ENCODE results near the gene KDM4C.
"Not testable (repeated sequence)": the region's sequence is repeated elsewhere in the genome, so short reads cannot be mapped to it uniquely, and the experiment has no call there.

Gene KDM4C

DNA sequence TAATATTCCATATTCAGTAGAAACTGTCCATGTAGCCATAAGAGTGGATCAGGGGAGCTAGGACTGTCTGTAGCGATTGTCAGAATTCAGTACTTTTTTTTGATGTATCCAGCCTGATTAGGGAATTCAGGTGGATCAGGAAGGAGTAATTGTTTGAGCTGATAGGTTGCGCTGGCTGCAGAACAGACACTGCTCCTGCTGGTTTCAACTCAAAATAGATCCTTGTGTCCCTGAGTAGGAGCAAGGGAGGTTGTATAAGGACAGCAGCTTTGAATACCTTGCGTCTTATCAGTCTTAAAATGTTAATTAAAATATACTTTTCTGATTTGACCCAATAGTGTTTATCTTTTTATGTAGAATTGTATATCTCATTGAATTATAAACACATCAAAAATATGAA is 229.6 kb downstream of the KDM4C start:
- no peak for DNase-seq

DNA sequence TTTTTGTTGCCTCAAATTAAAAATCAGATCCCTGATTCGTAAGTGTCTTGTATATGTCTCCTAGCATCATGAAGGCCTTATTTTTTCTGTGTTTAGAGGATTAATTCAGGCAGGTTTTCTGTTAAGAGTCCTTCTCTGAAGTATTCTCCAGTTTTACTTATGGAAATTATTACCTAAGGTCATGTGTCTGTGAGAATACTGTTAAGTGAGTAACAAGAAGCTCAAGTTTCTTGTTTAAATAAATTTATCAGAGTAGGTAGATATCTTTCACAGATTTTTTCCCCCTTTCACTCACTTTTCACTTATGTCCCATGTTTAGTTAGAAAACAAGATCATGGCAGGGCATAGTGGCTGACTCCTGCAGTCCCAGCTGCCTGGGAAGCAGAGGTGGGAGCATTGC is 233.6 kb downstream of the KDM4C start:
- no peak for DNase-seq

DNA sequence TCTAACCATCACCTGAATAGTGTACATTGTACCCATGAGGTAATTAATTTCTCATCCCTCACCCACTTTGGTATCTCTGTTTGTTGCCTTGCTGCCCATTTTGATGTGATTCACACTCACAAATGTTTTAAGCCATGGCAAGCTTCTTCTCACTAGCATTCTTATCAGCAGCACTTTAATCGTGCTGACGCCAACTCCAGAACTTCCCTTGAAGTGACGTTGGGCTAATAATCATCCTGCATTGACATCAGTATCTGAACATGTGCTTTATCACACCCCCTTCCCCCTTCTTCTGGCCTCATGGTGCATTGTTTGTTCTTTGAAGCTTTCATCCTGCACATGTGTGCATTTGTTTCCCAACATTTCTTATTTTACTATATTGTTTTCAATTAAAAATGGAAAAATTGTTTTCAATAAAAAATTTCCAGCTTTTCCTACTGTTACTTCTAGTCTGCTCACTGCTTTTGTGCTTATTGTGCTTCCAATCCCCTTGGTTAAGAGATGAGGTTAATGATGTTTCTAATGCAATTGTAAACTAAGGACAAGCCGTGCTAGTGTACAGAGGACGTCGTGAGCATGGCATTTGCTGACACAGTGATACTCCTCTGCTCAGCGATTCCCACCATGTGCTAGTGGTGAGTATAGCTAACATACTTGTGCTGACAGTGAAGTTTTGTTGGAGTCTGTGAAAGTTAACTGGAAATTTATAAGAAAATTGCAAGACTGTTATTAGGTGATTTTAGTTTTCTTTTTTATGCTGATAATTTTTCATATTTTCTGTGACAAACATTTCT is 238.5 kb downstream of the KDM4C start:
- no peak for DNase-seq

DNA sequence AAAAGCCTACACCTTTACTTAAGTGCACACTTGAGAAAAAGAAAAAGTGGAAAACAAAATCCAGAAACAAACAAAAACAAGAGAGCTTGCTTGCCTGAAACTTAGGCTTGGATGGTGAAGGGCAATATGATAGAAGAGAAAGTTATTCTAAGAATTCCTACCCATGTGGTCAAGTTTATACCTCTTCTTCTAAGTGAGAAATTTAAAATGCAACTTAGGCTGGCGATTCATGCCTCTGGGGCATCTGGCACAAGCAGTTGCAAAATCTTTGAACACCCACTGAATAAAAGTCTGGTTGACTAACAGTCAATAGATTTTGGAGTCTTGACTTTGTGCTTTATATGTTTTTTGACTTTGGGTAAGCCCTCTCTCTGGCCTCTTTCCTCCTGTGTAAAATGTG is 239.6 kb downstream of the KDM4C start:
- no peak for DNase-seq

DNA sequence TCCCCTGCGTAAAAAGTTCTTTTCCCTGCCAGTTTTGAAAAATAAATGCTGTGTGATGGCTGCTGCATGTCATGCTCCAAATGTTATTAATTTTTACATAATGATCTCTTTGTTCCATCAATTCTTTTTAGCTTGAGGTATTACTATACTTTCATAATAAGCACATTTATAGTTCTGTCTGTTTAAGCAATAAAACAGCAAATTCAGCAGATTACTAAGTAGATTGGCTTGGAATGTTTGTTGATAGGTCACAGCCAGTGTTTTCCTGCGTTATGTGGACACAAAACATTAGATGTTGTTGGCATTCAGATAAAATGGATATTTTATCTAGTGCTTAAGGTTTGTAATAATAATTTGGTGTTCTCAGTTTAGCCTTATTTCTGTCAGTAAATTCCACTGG is 242.0 kb downstream of the KDM4C start:
- DNase-seq: no peak

DNA sequence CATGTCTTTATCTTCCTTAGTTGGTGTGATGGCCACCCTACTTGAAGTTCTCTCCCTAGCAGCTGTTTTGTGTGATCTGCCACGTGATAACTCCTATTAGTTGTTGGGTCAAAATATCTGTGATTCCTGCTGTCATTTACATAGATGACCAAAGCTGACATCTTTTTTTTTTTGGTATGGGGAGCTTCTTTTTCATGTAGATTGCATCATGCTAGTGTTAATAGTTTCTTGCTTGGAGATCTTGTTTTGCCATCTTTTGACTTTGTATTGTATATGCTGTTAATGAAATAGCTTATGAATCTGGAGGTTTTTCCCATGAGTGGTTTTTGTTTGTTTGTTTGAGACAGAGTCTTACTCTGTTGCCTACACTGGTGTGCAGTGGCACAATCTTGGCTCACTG is 243.8 kb downstream of the KDM4C start:
- DNase-seq: no peak

DNA sequence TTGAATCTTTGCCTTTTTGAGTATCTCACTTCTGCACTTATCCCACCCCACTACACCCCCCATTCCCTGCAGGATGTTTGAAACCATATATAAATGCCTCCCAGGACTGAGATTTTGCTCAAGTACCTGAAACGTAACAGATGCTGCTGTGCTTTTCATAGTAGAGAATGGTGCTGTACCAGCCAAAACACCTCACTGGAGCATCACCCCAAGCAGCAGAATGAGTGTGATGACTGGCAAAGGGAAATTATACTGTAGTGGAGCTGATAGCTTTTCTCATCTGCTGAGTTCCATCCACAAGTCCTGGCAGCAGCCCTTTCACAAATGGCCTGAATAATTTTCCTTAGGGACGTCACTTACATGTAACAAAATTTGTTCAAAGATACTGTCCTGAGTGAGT is 246.1 kb downstream of the KDM4C start:
- no peak for DNase-seq

DNA sequence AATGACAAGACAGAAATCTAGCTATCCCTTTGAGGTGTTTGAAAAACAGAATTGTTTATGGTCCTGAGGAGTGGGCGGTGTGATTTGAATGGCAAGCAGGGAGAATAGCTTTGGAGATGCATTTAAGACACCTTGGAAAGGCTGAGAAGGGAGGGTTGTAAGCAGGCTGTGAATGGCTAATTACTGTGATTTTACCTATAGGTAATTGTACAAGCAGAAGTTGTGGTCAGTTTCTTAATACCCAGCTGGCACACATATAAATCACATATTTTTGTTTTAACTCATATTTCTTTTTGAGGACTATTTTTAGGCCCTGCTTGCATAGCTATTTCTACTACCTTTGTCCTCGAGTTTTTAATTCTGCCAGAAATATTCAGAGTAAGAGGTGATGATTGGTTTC is 248.6 kb downstream of the KDM4C start:
- no peak for DNase-seq

DNA sequence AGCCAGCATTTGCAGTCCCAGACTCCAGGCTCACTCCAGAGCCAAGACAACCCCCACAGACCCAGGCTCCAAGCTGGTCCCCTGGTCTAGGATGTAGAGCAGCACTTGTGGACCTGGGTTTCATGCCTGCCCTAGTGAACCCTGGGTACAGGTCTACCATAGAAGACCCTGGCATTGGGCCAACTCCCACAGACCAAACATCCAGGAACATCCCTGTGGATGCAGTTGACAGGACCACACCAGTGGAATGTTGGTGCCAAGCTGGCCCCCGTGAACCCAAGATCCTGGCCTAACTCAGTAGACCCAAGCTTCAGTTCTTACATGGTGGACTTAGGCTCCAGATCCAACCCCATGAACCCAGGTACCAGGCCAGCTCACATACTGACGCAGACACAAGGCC is 250.6 kb downstream of the KDM4C start:
- no peak for DNase-seq

DNA sequence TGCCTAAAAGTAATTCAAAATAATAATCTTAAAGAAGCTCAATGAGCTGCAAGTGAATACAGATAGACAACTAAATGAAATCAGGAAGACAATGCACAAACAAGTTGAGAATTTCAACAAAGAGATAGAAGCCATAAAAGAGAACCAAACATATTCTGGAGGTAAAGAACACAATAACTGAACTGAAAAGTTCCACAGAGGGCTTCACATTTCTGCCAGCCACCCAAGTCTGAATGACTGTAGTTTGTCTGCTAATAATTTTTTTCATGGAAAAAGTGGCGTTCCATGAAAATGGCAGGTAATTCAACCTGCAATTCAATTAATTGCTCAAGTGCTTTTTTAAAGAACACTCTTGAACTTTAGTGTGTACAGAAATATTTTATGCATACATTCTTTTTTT is 251.3 kb downstream of the KDM4C start:
- DNase-seq: no peak

DNA sequence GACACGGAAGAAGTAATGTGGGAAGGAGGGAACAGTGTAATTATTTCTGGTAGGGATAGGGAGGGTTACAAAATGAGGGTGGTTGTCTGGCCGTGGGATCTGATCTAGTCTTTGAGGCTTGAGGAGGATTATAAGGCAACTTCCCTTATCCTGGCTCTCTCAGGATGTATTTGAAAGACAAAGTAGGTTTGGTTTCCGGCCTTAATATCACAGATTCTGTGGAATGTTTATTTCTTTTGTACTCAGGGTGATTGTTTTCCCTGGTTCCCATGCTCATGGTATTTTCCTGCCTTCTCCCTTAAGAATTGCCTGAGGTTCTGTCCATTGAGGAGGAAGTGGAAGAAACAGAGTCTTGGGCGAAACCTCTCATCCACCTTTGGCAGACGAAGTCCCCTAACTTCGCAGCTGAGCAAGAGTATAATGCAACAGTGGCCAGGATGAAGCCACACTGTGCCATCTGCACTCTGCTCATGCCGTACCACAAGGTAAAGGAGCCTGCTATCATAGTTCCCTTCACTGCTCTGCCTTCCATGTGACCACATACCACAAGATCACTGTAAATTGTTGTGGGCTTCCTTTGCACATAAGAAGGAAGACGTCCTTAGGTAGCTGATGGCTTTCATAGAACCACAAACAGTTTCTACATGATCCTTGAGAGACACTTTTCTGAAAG is 253.8 kb downstream of the KDM4C start:
- no peak for DNase-seq

DNA sequence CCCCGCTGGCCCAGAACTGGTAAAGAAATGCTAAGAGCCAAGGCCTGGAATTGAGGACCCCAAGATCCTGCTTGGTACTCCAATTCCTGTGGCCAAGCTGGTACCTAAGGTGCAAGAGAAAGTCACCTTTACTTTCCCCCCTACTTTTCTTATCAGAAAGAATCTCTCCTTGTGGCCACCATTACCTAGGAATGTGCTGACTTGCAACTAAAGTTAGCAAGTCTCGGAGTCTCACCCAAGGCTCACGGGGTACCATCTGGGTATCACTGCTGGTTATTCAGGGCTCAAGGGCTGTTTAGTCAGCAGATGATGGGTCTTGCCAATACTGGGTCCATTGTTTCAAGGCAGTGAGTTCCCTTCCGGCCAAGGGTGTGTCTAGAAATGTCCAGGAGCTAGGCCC is 270.2 kb downstream of the KDM4C start:
- no peak for DNase-seq

DNA sequence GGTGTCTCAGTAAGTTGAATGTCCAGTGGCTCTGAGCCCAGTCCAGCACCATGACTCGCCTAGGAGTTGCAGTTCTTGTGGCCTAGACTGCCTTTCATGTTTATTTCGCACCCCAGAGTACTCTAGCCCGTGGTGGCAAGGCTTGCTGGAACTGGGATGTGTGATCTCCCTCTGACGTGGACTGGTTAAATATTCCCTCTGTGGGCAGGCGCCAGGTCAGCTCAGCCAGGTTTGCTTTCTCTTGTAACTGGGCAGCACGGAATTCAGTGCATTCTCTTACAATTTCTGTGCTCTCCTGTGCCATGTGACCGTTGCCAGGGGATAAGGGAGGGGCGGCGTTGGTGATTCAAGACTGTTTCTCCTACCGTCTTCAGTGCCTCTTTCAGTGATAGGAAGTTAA is 270.8 kb downstream of the KDM4C start:
- no peak for DNase-seq

DNA sequence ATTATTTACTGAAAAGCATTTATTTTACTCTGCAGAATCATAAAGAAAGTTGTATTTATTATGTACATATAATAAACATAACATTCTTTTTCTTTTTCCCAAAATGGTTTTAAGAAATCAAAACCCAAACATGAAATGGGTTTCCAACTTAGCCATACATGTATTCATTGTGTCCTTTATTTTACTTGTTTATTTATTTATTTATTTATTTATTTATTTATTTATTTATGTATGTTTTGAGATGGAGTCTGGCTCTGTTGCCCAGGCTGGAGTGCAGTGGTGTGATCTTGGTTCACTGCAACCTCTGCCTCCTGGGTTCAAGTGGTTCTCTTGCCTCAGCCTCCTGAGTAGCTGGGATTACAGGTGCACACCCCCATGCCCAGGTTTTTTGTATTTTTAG is 273.2 kb downstream of the KDM4C start:
- DNase-seq: not testable (repeated sequence)

DNA sequence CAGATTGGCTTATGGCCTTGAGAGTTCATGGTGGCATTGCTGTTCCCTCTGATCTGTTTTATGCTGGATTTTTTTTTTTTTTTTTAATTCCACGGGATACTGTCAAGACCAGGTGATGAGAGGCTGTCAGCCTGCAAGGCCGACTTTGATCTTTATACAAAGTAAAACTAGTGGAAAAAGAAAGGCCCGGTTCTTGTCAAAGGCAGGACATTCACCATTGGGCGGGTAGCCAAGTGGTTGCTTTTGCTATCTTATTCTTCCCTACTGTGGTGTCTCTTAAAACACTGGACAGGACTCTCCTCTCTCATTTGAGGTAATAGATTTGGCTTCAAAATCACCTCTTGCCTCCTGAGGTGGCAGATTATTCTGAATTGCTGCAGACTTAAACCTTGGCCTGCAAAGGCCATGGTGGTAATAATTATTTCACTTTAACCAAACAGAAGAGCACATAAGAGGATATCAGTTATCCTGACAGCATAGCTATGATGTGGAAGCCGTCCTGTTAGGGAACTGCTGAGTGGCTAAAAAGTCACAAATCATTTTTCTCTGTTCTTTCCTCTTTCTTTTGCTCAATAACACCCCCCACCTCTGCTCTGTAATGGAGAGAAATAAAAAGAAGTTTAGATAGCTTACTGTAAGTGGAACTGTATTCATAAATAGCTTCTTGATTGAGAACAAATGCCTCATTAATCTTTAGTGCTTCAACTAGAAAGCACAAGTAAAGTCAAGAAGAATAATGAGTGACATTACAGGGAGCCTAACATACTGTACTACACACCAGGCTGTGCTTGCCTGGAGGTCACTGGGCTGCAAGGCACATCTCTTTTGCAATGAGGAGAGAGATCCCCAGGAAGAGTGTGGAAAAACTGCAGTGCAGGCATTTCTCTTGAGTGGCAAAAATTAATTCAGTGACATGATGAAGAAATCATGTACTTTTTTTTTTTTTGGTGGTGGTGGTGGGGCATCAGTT is 275.6 kb downstream of the KDM4C start:
- no peak for DNase-seq

DNA sequence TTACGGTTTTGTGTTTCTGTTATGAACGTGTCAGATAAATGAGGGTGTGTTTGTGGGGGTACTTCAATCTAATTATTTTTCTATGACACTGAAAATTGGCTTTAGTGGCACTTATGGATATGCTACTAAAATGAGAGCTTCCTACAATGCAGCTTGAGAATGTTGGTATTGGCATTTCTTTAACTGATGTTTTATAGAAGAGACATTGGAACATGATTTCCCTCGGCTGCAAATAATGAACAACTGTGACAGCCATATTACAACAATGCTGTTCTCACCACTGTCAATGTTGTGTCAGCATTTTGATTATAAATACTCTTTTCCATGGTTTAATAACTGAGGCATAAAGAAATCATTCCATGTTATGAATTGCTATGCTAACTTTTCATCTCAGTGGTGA is 279.4 kb downstream of the KDM4C start:
- no peak for DNase-seq

DNA sequence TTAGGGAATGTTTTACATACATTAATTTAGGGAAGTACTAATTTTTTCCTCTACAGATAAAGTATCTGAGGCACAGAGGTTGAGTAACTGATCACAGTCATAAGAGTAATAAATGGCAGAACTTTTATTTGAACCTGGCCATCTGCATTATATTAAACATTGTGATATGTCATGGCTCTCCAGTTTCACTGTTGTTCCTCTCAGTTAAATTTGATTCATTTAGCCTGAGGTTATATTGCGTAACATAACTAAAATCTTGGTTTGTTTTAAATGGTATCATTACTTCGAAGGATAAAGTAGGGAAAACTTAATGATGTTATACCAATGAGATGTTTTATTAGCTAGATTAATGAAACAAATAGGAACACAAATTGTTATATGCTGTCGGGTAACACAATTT is 284.4 kb downstream of the KDM4C start:
- no peak for DNase-seq

DNA sequence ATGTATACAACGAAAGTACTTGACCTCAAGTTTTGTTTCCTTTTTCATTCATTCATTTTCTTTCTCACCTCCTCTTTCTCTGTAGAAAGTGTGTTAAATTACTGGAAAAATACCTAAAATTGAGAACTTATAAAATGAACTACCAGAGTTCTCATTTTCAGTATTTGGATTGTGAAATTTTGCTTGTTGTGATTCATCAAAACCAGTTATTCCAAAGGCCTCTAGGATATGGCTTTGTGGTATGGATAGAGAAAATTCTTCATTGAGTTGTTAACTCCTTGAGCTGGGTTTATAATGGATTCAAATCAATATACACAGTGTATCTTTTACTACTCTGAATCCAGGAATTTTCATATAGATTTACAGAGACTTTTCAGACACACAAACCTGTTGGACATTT is 287.6 kb downstream of the KDM4C start:
- no peak for DNase-seq

DNA sequence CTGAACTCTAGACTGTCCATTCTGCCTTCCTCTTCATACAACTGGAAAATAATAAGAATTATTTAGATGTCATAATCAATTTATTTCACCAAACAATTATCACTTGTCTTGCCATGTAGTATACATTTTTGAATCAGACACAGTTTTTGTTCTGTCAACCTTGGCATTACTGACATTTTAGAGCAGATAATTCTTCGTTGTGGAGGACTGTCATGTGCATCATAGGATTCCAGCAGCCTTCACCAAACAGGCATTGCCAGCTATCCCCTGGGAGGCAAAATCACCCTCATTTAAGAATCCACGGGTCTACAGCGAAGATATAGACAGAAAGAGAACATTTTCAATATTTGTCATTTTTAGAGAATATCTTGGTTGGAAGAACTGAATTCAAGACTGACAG is 293.9 kb downstream of the KDM4C start:
- DNase-seq: no peak

DNA sequence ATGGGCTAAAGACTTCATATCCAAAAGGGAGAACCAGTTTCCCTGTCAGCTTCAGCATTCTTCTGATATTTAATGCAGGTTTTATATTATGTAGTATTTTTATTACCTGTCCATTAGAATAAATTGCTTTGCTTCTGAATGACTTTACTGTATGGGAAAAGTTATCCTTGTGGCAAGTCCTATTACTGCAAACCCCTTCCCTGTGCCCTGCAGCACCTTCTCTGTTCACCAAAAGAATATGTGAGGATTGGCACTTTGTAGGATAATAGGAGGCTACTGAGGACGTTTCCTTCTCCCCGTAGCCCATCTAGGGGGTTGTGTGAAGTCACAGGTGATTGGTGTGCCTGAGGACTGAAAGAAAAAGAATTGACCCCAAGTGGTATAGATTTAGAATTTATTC is 296.1 kb downstream of the KDM4C start:
- DNase-seq: no peak

DNA sequence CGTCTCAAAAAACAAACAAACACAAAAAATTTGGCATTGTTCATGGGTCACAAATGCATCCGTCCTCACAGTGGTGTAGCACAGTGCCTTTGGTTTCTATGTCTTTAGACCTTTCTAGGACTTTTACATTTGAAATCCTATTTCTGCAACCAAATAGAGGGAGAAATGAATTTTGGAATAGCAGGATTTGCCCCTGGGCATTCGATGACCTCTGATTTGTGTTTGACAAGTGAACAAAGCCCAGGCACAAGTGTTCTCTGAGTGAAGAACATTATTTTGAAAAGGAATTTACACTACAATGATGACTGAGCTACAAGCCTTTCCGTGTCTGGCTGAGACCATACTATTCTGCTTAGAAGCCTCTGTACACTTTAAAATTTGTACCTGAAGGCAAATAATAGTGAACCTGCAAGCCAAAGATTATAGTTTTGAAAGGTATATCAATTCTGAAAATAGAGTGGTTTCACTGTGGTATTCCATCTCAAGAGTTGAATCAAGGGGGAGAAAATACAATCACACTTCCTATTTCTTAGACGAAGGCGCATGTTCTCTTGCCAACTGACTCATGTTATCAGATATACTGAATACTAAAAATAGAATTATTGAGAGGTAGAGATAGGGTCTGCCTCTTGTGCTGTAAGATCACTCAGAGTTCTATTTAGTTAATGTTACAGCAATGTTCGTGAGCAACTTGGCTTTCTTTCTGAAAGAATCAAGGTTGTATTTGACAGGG is 297.6 kb downstream of the KDM4C start:
- no peak for DNase-seq

DNA sequence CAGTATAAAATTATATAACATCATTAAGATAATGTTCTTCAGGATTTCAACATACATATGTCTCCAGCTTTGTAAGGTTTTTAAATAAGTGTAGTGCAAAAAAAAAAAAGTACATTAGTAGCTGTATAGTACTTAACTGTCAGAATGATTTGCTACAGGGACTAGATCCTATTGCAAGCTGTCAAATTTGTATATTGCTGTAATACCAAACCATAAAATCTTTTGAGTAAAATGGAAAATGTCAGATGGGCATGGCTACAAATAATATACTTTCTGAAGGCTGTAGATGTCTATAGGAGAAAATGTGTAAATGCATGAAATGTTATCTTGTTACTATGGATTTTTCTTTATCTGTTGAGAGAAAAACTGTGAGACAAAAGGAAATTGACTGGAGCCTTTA is 298.5 kb downstream of the KDM4C start:
- DNase-seq: no peak

DNA sequence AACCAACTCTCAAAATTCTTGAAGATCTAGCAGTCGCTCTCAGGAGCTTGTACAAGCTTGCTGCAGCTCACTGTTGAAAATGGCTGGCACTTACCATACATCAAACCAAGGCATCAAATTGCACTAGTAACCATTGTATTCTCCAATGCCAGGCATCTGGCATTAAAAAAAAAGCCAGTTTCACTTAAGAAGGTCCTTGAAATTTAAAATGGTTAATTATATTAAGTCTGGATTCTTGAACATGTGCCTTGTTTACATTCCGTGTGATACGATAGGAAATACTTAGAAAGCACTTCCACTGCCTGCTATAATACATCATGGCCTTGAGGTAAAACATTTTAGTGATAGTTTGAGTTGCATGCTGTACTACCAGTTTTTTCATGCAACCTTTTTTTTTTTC is 300.7 kb downstream of the KDM4C start:
- DNase-seq: peak; percentile 16

Measured in NCI-H1436 treated with DMSO at 0.1 percent for 48 hours (cell line).